Left lung (tissue), 10 donors: ENCODE measurements around the gene SMIM24. TPM values are rescaled to one million over a fixed set of nuclear protein-coding genes. Genes with fewer than 3 reads are reported as not detected.

Experiments used
- ATAC-seq: fragments of 200-7000 bp; cut with Tn5 transposase; one replicate; pipeline ENCODE4 v1.9.1; 2020; ENCODE audit warnings: moderate library complexity
- DNase-seq, 4 donors: peaks; one replicate each; pipeline ENCODE4 v3.0.0-alpha.2; 2013 to 2020
- H3K27ac ChIP-seq, 2 donors: fragments of 200-600 bp; sonication (generic) in 1 of 2; one replicate each; pipeline versions ENCODE4 v1.5.0 to v1.8.0; 2020 to 2021
- H3K27me3 ChIP-seq, 2 donors: fragments of 200-600 bp; sonication (generic) in 1 of 2; one replicate each; pipeline versions ENCODE4 v1.5.0 to v1.8.0; 2020 to 2021
- H3K36me3 ChIP-seq, 2 donors: fragments of 200-600 bp; sonication (generic) in 1 of 2; one replicate each; pipeline versions ENCODE4 v1.5.0 to v1.8.0; 2020 to 2021
- H3K4me1 ChIP-seq, 2 donors: fragments of 200-600 bp; one replicate each; pipeline ENCODE4 v1.8.0; 2021
- H3K4me3 ChIP-seq, 2 donors: fragments of 200-600 bp; sonication (generic) in 1 of 2; one replicate each; pipeline versions ENCODE4 v1.5.0 to v1.8.0; 2020 to 2021; ENCODE audit warnings: mild to moderate bottlenecking in 1 of 2
- H3K9me3 ChIP-seq, 2 donors: fragments of 200-600 bp; sonication (generic) in 1 of 2; one replicate each; pipeline versions ENCODE4 v1.5.0 to v1.8.0; 2020 to 2021
- intact Hi-C, 2 donors: fragments of 100-400 bp; cut with DNase I; formaldehyde crosslinking; loops; one replicate each; pipeline versions ENCODE4 v1.11.2 to v1.14.2; 2022
- polyA plus RNA-seq, 6 donors: library from polyadenylated mRNA; unstranded; fragments of 120-200 nt; gene quantifications; one replicate each; pipeline ENCODE4 v1.2.1, GENCODE V29; 2013; ENCODE audit not compliant: insufficient read length in 6 of 6
- total RNA-seq, 2 donors: library from RNA; stranded (reverse); fragmentation: NEBNext Ultra II Directional; extraction: Animal tissue kit (Norgen Biotek cat#: 25700); gene quantifications; one replicate each; pipeline ENCODE4 v1.2.1, GENCODE V29; 2021
- TF ChIP-seq, protein P1 (sequence below), 2 donors: fragments of 200-600 bp; sonication (generic) in 1 of 2; IDR thresholded peaks; one replicate each; pipeline versions ENCODE4 v1.5.0 to v1.8.0; 2021; ENCODE audit warnings: antibody characterized with exemption in 2 of 2
- donor health status: DM: no; HTN: yes; CAD: no.
- donor health status: DM: no; HTN: no; CAD: no.

The SMIM24 gene
- total and polyA plus RNA-seq, 8 donors, result 0.78 to 4.6 (median 1.8) TPM; not detected in 2

DNA sequence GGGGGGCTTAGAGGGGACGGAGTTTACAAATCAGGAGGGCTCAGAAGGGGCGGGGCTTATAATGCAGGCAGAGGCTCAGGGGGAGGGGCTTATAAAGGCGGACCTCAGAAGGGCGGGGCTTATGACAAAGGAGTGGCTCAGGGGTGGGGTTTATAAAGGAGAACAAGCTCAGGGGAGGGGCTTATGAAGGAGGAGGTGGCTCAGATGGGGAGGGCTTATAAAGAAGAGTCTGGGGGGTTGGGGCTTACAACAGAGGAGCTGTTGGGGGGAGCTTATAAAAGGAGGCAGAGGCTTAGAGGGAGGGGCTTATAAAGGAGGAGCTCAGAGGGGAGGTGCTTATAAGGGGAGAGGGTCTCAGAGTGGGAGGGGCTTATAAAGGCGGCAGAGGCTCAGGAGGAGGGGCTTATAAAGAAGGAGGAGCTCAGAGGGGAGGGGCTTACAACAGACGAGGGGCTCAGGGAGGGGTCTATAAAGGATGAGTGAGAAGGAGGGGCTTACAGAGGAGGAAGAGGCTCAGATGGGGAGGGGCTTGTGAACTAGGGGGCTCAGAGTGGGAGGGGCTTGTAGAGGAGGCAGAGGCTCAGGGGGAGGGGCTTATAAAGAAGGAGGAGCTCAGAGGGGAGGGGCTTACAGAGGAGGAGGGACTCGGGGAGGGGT lies 1.0 kb downstream of the SMIM24 start:
- Histone ChIP-seq H3K4me3 (no peak overlapping the region), H3K27ac (no peak overlapping the region), H3K9me3 (no peaks in the 10 kb centered on the region), H3K36me3 (no peaks in the 10 kb centered on the region), H3K27me3 (peaks cover 21 to 56% of the 10 kb centered on the region in 2 donors), H3K4me1 (no peaks in the 10 kb centered on the region)
- intact Hi-C loops, result loop anchor here in 1 of 2 donors (10.0 kb wide), 1 partner anchor 165 kb away; no protein-coding TSS in a partner anchor
- ATAC-seq (peak; percentile 30), DNase-seq (no peak)
- TF ChIP-seq, protein P1, sequence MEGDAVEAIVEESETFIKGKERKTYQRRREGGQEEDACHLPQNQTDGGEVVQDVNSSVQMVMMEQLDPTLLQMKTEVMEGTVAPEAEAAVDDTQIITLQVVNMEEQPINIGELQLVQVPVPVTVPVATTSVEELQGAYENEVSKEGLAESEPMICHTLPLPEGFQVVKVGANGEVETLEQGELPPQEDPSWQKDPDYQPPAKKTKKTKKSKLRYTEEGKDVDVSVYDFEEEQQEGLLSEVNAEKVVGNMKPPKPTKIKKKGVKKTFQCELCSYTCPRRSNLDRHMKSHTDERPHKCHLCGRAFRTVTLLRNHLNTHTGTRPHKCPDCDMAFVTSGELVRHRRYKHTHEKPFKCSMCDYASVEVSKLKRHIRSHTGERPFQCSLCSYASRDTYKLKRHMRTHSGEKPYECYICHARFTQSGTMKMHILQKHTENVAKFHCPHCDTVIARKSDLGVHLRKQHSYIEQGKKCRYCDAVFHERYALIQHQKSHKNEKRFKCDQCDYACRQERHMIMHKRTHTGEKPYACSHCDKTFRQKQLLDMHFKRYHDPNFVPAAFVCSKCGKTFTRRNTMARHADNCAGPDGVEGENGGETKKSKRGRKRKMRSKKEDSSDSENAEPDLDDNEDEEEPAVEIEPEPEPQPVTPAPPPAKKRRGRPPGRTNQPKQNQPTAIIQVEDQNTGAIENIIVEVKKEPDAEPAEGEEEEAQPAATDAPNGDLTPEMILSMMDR (IDR thresholded peaks at IDR 0.05), result no peak

DNA sequence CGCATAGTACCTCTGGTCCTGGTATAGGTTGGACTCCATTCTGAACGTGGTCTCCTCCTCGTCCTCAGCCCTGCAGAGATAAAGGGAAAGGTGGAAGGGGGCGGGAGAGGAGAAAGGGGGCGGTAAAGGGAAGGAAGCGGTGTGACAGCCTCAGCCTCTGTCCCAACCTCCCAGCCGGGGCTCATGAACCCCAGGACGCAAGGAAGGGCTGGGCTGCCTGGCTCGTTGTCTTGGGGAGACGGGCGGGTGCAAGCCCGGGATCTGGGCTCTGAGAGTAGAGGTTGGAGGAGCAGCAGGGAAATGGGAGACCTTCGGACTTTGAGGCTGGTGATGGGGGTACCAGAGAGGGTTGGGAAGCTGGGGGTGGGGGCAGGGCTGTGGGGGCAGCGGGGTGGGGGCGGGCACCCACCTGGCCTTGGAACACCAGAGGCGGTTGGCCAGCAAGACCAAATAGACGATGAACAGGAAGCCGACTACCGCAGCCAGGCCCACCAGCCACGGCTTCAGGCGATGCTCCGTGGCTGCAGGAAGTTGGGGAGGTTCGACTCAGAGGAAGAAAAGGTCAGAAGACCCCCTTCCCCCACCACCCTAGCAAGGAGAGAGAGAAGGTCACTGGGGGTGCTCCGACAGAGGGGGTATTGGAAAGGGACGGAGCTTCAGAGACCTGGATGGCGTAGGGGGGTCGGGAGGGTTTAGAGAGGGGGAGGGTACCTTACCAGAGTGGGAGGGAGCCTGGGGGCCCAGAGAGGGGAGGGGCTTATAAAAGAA lies 1.7 kb downstream of the SMIM24 start:
- H3K27ac ChIP-seq, result no peak overlapping the region
- H3K4me1 ChIP-seq, result no peaks in the 10 kb centered on the region
- H3K4me3 ChIP-seq, result no peak overlapping the region
- TF ChIP-seq, protein P1 (IDR thresholded peaks at IDR 0.05), result no peak
- intact Hi-C loops, result loop anchor here in 1 of 2 donors (10.0 kb wide), 1 partner anchor 164 kb away; no protein-coding TSS in a partner anchor
- H3K27me3 ChIP-seq, result peaks cover 21 to 49% of the 10 kb centered on the region in 2 donors
- no peaks in the 10 kb centered on the region for H3K36me3 ChIP-seq
- no peaks in the 10 kb centered on the region for H3K9me3 ChIP-seq
- ATAC-seq (no peak), DNase-seq (no peak)

DNA sequence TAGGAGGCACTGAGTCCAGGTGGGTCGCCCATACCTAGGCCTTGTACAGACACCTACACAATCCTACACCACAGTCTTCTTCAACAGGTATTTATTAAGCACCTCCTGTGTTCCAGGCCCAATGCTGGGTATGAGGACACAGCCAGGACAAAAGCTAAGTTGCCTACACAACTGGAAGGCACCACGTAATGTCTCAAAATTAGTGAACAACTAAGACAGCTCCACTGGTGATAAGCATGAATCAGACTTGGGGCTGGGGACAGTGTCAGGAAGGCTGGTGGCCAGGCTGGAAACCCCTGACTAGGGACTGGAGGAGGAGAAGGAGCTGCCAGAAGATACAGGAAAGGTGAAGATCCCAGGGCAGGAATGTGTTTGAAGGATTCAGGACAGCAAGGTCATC lies 2.4 kb downstream of the SMIM24 start:
- no peak for ATAC-seq
- Histone ChIP-seq H3K27me3 (peaks cover 21 to 42% of the 10 kb centered on the region in 2 donors), H3K36me3 (no peaks in the 10 kb centered on the region), H3K9me3 (no peaks in the 10 kb centered on the region), H3K27ac (no peak overlapping the region), H3K4me1 (no peaks in the 10 kb centered on the region), H3K4me3 (no peak overlapping the region)
- intact Hi-C loops, result loop anchor here in 1 of 2 donors (10.0 kb wide), 1 partner anchor 163 kb away; no protein-coding TSS in a partner anchor
- TF ChIP-seq, protein P1 (IDR thresholded peaks at IDR 0.05), result no peak
- DNase-seq, result no peak

DNA sequence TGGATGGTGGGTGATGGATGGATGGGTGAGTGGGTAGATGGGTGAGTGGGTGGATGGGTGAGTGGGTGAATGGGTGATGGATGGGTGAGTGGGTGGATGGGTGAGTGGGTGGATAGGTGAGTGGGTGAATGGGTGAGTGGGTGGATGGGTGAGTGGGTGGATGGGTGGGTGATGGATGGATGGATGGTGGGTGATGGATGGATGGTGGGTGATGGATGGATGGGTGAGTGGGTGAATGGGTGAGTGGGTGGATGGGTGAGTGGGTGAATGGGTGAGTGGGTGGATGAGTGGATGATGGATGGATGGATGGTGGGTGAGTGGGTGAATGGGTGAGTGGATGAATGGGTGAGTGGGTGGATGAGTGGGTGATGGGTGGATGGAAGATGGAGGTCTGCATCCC lies 2.8 kb downstream of the SMIM24 start:
- H3K27me3 ChIP-seq, result peaks cover 20 to 38% of the 10 kb centered on the region in 2 donors
- no peaks in the 10 kb centered on the region for H3K9me3 ChIP-seq
- intact Hi-C loops, result loop anchor here in 1 of 2 donors (10.0 kb wide), 1 partner anchor 163 kb away; no protein-coding TSS in a partner anchor
- TF ChIP-seq, protein P1 (IDR thresholded peaks at IDR 0.05), result no peak
- no peaks in the 10 kb centered on the region for H3K4me1 ChIP-seq
- ATAC-seq (no peak), DNase-seq (no peak)
- H3K36me3 ChIP-seq, result no peaks in the 10 kb centered on the region
- H3K27ac ChIP-seq, result no peak overlapping the region
- H3K4me3 ChIP-seq, result no peak overlapping the region

DNA sequence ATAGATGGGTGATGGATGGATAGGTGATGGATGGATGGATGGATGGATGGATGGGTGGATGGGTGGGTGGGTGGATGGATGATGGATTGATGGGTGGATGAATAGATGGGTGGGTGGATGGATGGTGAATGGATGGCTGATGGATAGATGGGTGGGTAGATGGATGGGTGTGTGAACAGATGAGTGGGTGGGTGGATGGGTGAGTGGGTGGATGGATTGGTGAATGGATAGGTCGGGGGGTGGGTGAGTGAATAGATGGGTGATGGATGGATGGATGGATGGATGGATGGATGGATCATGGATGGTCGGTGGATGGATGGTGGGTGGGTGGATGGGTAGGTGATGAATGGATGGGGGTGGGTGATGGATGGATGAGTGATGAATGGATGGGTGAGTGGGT lies 3.5 kb downstream of the SMIM24 start:
- no peak for ATAC-seq
- Histone ChIP-seq H3K4me3 (no peak overlapping the region), H3K27me3 (peaks cover 14 to 31% of the 10 kb centered on the region in 2 donors), H3K36me3 (no peaks in the 10 kb centered on the region), H3K4me1 (peaks cover 0 to 6% of the 10 kb centered on the region in 2 donors), H3K27ac (no peak overlapping the region), H3K9me3 (no peaks in the 10 kb centered on the region)
- intact Hi-C loops, result loop anchor here in 1 of 2 donors (10.0 kb wide), 1 partner anchor 162 kb away; no protein-coding TSS in a partner anchor
- TF ChIP-seq, protein P1 (IDR thresholded peaks at IDR 0.05), result no peak
- no peak for DNase-seq
